ENCODE results near the gene GLIS1. TPM values are rescaled to one million over a fixed set of nuclear protein-coding genes. Genes with fewer than 3 reads are reported as not detected.

The GLIS1 gene
- total RNA-seq, 1 donor from 2014 or later = 2.5 TPM

DNA sequence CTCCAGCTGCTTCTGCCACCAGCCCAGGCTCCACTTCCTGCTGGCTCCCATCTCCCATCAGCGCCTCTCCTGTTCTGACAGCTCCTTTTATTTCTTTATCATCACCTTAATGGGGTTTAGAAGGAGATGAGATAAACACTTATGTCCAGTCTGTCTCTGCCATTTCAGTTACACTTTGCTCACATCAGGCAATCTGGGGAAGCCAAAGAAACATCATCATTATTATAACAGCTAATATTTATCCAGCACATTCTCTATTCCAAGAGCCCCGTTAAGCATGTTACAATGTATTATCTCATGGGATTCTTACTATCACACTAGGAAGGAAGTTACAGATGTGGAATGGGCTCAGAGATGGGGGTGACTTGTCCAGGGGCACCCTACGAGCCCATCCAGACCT is 248.6 kb downstream of the GLIS1 start:
- no peak overlapping the region for H3K4me3 ChIP-seq (ENCODE audit: low read depth, low read length)
- TF ChIP-seq, protein P1, sequence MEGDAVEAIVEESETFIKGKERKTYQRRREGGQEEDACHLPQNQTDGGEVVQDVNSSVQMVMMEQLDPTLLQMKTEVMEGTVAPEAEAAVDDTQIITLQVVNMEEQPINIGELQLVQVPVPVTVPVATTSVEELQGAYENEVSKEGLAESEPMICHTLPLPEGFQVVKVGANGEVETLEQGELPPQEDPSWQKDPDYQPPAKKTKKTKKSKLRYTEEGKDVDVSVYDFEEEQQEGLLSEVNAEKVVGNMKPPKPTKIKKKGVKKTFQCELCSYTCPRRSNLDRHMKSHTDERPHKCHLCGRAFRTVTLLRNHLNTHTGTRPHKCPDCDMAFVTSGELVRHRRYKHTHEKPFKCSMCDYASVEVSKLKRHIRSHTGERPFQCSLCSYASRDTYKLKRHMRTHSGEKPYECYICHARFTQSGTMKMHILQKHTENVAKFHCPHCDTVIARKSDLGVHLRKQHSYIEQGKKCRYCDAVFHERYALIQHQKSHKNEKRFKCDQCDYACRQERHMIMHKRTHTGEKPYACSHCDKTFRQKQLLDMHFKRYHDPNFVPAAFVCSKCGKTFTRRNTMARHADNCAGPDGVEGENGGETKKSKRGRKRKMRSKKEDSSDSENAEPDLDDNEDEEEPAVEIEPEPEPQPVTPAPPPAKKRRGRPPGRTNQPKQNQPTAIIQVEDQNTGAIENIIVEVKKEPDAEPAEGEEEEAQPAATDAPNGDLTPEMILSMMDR (conservative IDR thresholded peaks at IDR 0.05; ENCODE audit: low read depth, low read length) = no peak
- DNase-seq (ENCODE audit: low read depth) = no peak

DNA sequence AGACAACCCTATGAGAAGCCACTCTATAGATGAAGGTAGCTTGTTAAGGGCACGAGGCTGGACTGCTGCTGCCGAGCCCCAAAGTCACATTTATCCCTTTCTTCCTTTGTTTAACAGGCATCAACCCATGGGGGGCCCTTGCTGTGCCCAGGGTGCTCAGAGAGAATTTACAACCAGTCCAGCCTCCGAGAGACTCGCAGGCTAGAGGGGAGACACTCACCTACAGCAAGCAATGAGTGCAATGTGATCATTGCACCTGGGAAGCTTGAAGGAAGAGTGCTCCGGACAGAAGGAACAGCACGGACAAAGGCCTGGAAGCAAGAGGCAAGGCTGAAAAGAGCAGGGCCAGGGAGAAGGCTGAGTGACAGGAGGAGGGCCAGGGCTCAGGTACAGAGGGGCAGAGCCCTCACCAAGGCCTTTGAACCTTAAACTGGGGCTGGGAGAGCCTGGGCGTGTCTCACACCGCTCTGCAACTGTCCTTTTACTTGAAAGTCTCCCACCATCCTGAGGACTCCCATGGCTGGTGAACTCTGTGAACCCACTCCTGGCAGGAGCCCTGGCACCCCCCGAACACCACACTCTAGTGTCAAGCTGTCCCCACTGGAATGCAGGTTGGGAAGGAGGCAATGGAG is 252.5 kb downstream of the GLIS1 start:
- TF ChIP-seq, protein P1 (conservative IDR thresholded peaks at IDR 0.05; ENCODE audit: low read depth, low read length) = no peak
- no peak for DNase-seq (ENCODE audit: low read depth)
- H3K4me3 ChIP-seq (ENCODE audit: low read depth, low read length) = no peak overlapping the region

DNA sequence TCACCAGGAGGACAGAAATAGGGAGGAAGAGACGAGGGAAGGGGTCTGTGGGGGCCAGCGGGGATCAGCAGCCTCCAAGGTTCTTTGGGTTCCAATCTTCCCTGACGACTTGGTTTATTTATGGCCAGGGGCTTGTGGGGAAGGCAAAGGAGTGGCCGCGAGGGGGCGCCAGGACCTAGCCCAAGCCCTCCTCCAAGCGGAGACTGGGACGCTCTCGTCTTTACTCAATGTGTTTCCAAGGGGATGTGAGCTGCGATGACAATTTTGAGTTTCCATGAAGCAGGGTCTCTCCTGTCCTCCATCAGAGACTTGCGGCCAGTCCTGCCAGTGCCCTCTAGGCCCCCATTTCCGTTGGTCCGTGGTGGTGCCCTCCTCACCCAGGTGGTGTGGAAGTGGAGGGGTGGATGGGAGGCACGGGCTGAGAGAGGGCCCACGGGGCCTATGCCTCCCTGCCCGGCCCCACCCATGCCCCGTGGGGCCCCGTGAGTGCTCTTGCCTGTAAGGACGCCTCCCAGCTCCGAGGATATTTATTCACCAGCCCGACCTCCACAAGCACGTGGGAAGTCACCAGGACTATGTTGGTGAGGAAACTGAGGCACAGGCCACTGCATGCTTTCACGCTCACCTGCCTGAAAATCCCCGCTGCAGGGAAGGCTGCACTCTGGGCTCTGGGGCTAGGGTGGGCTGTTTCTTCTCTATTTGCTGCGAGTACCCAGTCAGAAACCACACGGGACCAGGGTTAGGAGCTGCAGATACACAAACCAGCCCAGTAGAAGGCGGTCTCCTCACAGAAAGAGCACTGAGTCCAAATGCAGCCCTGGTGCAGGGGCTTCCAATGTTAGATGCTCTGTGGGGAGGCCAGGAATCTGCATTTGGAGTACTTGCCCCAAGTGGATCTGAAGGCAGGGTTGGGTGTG is 253.2 kb downstream of the GLIS1 start:
- TF ChIP-seq, protein P1 (conservative IDR thresholded peaks at IDR 0.05; ENCODE audit: low read depth, low read length) = peak; percentile 89
- H3K4me3 ChIP-seq (ENCODE audit: low read depth, low read length) = no peak overlapping the region
- no peak for DNase-seq (ENCODE audit: low read depth)

DNA sequence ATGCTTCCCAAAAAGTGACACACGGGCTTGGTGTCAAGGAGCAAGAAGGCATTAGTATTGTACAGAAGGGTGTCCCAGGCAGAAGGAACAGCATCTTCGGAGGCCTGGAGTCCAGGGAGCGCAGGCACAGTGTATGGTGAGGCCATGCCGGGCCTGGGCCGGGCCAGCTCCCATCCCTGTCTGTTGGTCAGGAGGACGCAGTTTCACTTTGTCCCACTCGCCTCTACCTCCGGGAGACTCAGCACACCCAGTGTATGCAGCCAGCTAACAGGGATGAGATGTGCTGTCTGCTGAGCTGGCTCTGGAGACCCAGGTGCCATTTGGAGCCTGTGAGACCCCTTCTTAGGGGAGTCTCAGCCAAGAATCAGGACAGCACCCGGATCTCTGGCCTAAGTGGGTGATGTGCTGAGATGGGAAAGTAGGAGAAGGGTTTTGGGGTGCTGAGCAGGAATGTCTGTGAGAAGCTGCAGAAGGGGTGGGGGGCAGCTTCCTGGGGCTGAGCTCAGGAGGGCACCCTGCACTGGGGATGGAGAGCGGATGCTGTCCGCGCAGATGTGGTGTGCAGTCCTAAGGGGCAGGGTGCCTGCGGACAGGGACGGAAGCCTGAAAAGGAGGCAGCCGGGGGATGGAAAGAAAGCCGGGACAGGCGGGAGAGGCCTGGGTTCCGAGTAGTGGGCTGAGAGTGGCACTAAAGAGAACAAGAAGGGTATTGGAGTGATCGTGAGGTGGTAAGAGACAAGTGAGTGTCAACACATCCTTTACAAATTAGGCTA is 254.1 kb downstream of the GLIS1 start:
- TF ChIP-seq, protein P1 (conservative IDR thresholded peaks at IDR 0.05; ENCODE audit: low read depth, low read length) = no peak
- no peak for DNase-seq (ENCODE audit: low read depth)
- H3K4me3 ChIP-seq (ENCODE audit: low read depth, low read length) = no peak overlapping the region

DNA sequence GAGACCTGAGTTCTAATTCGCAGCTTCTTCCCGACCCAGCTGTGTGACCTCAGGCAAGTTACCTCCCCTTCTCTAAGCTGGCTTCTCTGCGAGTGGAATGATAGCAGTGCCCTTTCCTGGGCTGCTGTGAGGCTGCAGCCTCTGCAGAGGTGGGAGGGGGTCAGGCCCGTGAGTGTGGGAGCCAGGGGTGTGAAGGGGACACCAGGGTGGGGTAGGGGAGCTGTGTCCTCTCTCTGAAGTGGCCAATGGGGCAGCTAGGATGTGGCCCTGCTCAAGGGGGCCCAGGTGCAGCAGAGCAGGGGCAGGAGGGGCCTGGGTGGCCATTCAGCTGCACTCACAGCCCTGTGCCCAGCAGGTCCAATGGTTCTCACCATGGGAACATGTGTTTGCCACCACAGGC is 255.3 kb downstream of the GLIS1 start:
- DNase-seq (ENCODE audit: low read depth) = no peak
- TF ChIP-seq, protein P1 (conservative IDR thresholded peaks at IDR 0.05; ENCODE audit: low read depth, low read length) = no peak
- no peak overlapping the region for H3K4me3 ChIP-seq (ENCODE audit: low read depth, low read length)

DNA sequence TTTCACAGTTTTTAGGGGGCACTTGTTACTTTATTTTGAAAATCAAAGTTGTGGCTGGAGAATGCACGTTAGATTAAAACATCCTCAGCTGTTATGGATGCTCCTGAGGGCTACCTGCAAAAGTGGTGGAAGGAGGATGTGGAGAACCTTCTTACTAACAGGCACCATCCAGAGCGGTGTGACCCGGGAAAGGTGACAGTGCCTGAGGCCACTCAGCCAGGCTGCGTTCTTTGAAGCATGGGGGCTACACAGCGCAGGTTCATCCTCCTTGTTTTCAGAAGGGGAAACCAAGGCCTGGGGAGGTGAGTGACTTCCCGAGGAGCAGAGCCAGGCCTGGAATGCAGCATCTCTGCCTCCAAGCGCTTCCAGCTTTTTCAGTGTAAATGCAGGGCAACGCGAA is 255.8 kb downstream of the GLIS1 start:
- no peak for DNase-seq (ENCODE audit: low read depth)
- H3K4me3 ChIP-seq (ENCODE audit: low read depth, low read length) = no peak overlapping the region
- TF ChIP-seq, protein P1 (conservative IDR thresholded peaks at IDR 0.05; ENCODE audit: low read depth, low read length) = no peak
